Heart left ventricle (tissue), 16 donors: ENCODE results near the gene ZACN. TPM values are rescaled to one million over a fixed set of nuclear protein-coding genes. Genes with fewer than 3 reads are reported as not detected.

ENCODE experiments used
- ATAC-seq, 4 donors: fragments of 200-7000 bp; cut with Tn5 transposase; one replicate each; pipeline ENCODE4 v1.9.1; 2020 to 2022; ENCODE audit warnings: moderate library complexity in 4 of 4, mild to moderate bottlenecking in 3 of 4, moderate number of reproducible peaks in 1 of 4
- DNase-seq, 5 donors: peaks; one replicate each; pipeline ENCODE4 v3.0.0-alpha.2; 2020
- H3K27ac ChIP-seq, 12 donors: fragments of 200-600 bp; sonication (generic) in 4 of 12; one replicate each; pipeline versions ENCODE4 v1.5.0 to v1.8.0; 2016 to 2022; ENCODE audit warnings: mild to moderate bottlenecking in 2 of 12
- H3K27me3 ChIP-seq, 9 donors: fragments of 200-600 bp; sonication (generic) in 2 of 9; one replicate each; pipeline versions ENCODE4 v1.5.1 to v1.8.0; 2016 to 2022; ENCODE audit warnings: mild to moderate bottlenecking in 3 of 9
- H3K36me3 ChIP-seq, 9 donors: fragments of 200-600 bp; sonication (generic) in 2 of 9; one replicate each; pipeline versions ENCODE4 v1.5.0 to v1.8.0; 2018 to 2022; ENCODE audit warnings: mild to moderate bottlenecking in 2 of 9
- H3K4me1 ChIP-seq, 12 donors: fragments of 200-600 bp; sonication (generic) in 4 of 12; one replicate each; pipeline versions ENCODE4 v1.5.0 to v1.8.0; 2016 to 2022; ENCODE audit warnings: mild to moderate bottlenecking in 3 of 12
- H3K4me3 ChIP-seq, 12 donors: fragments of 200-600 bp; sonication (generic) in 4 of 12; one replicate each; pipeline versions ENCODE4 v1.5.0 to v1.8.0; 2017 to 2022; ENCODE audit warnings: mild to moderate bottlenecking in 9 of 12, moderate library complexity in 4 of 12
- H3K9me3 ChIP-seq, 12 donors: fragments of 200-600 bp; sonication (generic) in 4 of 12; one replicate each; pipeline versions ENCODE4 v1.5.0 to v1.8.0; 2016 to 2022; ENCODE audit warnings: mild to moderate bottlenecking in 1 of 12
- CTCF ChIP-seq, 12 donors: fragments of 200-600 bp; sonication (generic) in 4 of 12; IDR thresholded peaks; one replicate each; pipeline versions ENCODE4 v1.5.0 to v1.8.0; 2018 to 2022; ENCODE audit warnings: antibody characterized with exemption in 12 of 12, mild to moderate bottlenecking in 5 of 12
- POLR2A ChIP-seq, 2 donors: fragments of 450-650 bp; IDR thresholded peaks; one replicate each; pipeline ENCODE4 v1.6.1; 2017; ENCODE audit warnings: antibody characterized with exemption in 2 of 2, mild to moderate bottlenecking in 2 of 2, moderate library complexity in 2 of 2
- WGBS, 4 donors: extraction: QIAGEN DNeasy Blood & Tissue Kit in 2 of 4; methylation state at CpG; one replicate each; pipeline versions ENCODE4 v1.1.5 to v1.1.7; 2013 to 2018; 5-methylcytosine and 5-hydroxymethylcytosine counted together
- intact Hi-C, 10 donors: fragments of 100-400 bp; cut with DNase I; formaldehyde crosslinking; loops; one replicate each; pipeline versions ENCODE4 v1.11.1 to v1.14.2; 2022
- polyA plus RNA-seq, 2 donors: library from polyadenylated mRNA; stranded (reverse); fragments of 200-250 nt; gene quantifications; one replicate each; pipeline ENCODE4 v1.2.3, GENCODE V29; 2013
- total RNA-seq, 9 donors: library from RNA; depleted of rRNA in 2 of 9; stranded (reverse); fragments of >200 nt in 2 of 9; fragmentation: NEBNext Ultra II Directional in 3 of 9; extraction: Animal tissue kit (Norgen Biotek cat#: 25700) in 3 of 9; gene quantifications; one replicate each; pipeline versions ENCODE4 v1.1.0 to v1.2.4, GENCODE V29; 2016 to 2023
- donor health status: ischemic (EF 13 %, LVEDD 7.1; RV severe dilation, severe dysfunction).
- donor health status: healthy with polysubstance abuse.
- donor health status: DM: no; HTN: yes; CAD: no.
- donor health status: DM: no; HTN: no; CAD: no.
- donor health status: ischemic (EF 25% LVEDD 6.9; RV normal size, moderate dysfunction).
- donor health status: ischemic (EF 25% LVEDD 5.7; RV mildly dilated, moderate dysfunction).
- donor health status: healthy.
- donor health status: DM: yes; HTN: yes; CAD: no.
- donor health status: ischemic (EF 35%, LVEDD 5.7; RV mildly dilated, moderate dysfunction).
- donor health status: nonischemic (EF 11% LVEDD 7.7; RV severe dilation, severe dysfunction).
- donor health status: DM: yes; HTN: yes; CAD: no.
- donor health status: PGD.
- donor health status: ischemic (EF 29% LVEDD 5.4; RV normal size, mild dysfunction).
- donor health status: nonischemic (EF 23%, LVEDD 6.1; RV moderate dilation, normal function).

ZACN gene
- total and polyA plus RNA-seq, 11 donors: 0.13 to 1.5 (median 0.51) TPM; not detected in 8

- intact Hi-C loops: loop anchor here (1.0 to 5.0 kb wide), 10 partner anchors 25 to 275 kb away; no protein-coding TSS in a partner anchor
- Histone ChIP-seq H3K4me3 (peak overlapping the region in 11 of 12 donors; percentile 12 to 62 (median 42)), H3K4me1 (peaks cover 0 to 15% (median 2%) of the 10 kb centered on the region in 12 donors), H3K36me3 (no peaks in the 10 kb centered on the region), H3K27me3 (no peaks in the 10 kb centered on the region), H3K9me3 (no peaks in the 10 kb centered on the region), H3K27ac (peak overlapping the region in 3 of 12 donors; percentile 4 to 34 (median 25))
- DNase-seq (peak in 1 of 5 donors; percentile 47), ATAC-seq (peak in 3 of 4 donors; percentile 30 to 60 (median 35))
- WGBS, 4 donors: 33 to 59% (median 38%) methylated on average over 16 to 42 of the region's 42 CpGs
- TF ChIP-seq CTCF (IDR thresholded peaks at IDR 0.05) (no peak), POLR2A (IDR thresholded peaks at IDR 0.05) (no peak)
Observed at GRCh38 chr17:76121932-76122430, 43.0 kb downstream of the ZACN start.

GRCh38 chr17:76122431-76123190 is 43.6 kb downstream of the ZACN start:
- 90 to 91% (median 90%) methylated on average over 23 to 24 of the region's 24 CpGs for WGBS, 4 donors
- TF ChIP-seq CTCF (IDR thresholded peaks at IDR 0.05) (no peak), POLR2A (IDR thresholded peaks at IDR 0.05) (no peak)
- H3K36me3 ChIP-seq: no peaks in the 10 kb centered on the region
- ATAC-seq (no peak), DNase-seq (peak in 1 of 5 donors; percentile 53)
- no peak overlapping the region for H3K4me3 ChIP-seq
- no peaks in the 10 kb centered on the region for H3K27me3 ChIP-seq
- no peak overlapping the region for H3K27ac ChIP-seq
- H3K4me1 ChIP-seq: peaks cover 0 to 15% (median 2%) of the 10 kb centered on the region in 12 donors
- intact Hi-C loops: loop anchor here in 8 of 10 donors (1.0 to 5.0 kb wide), 6 partner anchors 25 to 275 kb away; no protein-coding TSS in a partner anchor
- no peaks in the 10 kb centered on the region for H3K9me3 ChIP-seq

- ATAC-seq (no peak), DNase-seq (no peak)
- Histone ChIP-seq H3K36me3 (no peaks in the 10 kb centered on the region), H3K27me3 (no peaks in the 10 kb centered on the region), H3K4me3 (no peak overlapping the region), H3K9me3 (no peaks in the 10 kb centered on the region), H3K4me1 (peaks cover 0 to 15% (median 2%) of the 10 kb centered on the region in 12 donors), H3K27ac (no peak overlapping the region)
- TF ChIP-seq POLR2A (IDR thresholded peaks at IDR 0.05): no peak
- no peak for TF ChIP-seq CTCF (IDR thresholded peaks at IDR 0.05)
- intact Hi-C loops: loop anchor here in 8 of 10 donors (2.0 to 5.0 kb wide), 5 partner anchors 59 to 274 kb away; no protein-coding TSS in a partner anchor
- WGBS, 4 donors: 72 to 88% (median 80%) methylated on average over 5 of the region's 5 CpGs
Observed at GRCh38 chr17:76123191-76123499, 44.2 kb downstream of the ZACN start.
